ENCODE data around the gene KIAA1549. TPM values are rescaled to one million over a fixed set of nuclear protein-coding genes. Genes with fewer than 3 reads are reported as not detected.

Gene KIAA1549
- total RNA-seq, 1 donor from 2014 or later: 5.8 TPM

DNA sequence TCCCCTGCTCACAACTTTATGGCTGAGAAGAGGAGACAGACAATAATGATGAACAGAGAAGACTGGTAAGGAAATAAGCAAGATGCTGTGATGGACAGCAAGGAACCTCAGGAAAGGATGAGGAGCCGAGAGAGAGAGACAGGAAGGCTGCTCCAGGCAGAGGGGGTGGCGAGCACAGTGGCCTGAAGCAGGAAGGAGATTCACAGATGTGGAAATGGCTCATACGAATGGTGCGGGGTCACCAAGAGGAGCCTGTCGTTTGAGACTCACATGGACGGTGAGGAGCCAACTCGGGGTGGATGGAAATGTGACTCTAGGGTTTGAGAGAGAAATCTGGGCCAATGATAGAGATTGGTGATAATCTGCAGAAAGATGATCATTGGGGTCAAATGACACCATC lies 43.7 kb downstream of the KIAA1549 start:
- Histone ChIP-seq H3K4me3 (ENCODE audit: low read depth, low read length) (no peak overlapping the region), H3K27me3 (ENCODE audit: control insufficient read depth, insufficient read depth, low read length) (no peaks in the 10 kb centered on the region), H3K36me3 (ENCODE audit: control insufficient read depth, insufficient read depth, low read length) (no peaks in the 10 kb centered on the region)
- DNase-seq (ENCODE audit: low read depth): no peak
- TF ChIP-seq, protein P1, sequence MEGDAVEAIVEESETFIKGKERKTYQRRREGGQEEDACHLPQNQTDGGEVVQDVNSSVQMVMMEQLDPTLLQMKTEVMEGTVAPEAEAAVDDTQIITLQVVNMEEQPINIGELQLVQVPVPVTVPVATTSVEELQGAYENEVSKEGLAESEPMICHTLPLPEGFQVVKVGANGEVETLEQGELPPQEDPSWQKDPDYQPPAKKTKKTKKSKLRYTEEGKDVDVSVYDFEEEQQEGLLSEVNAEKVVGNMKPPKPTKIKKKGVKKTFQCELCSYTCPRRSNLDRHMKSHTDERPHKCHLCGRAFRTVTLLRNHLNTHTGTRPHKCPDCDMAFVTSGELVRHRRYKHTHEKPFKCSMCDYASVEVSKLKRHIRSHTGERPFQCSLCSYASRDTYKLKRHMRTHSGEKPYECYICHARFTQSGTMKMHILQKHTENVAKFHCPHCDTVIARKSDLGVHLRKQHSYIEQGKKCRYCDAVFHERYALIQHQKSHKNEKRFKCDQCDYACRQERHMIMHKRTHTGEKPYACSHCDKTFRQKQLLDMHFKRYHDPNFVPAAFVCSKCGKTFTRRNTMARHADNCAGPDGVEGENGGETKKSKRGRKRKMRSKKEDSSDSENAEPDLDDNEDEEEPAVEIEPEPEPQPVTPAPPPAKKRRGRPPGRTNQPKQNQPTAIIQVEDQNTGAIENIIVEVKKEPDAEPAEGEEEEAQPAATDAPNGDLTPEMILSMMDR (IDR thresholded peaks at IDR 0.05; ENCODE audit: insufficient read depth, low read length, poor library complexity, severe bottlenecking): no peak

DNA sequence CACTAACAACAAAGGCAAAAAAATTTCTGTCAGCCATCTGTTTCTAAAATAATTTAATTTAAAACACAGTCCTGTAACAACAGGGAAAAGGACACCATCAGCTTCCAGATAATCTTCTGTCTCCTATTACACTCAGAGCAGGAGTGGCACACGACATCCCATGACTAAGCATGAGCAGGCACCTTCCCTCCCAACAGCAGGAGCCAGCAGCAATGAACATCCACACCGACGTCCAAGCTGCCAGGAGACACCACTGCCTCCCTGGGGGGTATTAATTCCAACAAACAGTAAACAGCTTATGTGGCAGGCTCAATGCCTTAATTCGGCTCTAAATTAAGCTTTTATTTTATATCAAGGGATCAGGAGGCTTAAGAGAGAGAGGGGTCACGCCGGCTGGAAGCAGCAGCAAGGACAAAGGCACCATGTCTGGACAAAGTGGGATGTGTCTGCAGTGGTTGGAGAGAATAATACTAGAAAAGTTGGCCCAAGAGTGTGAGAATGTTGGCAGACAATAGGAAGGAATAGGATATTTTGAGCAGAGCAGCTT lies 45.7 kb downstream of the KIAA1549 start:
- peak; percentile 67 for DNase-seq (ENCODE audit: low read depth)
- TF ChIP-seq, protein P1 (IDR thresholded peaks at IDR 0.05; ENCODE audit: insufficient read depth, low read length, poor library complexity, severe bottlenecking): no peak
- Histone ChIP-seq H3K27me3 (ENCODE audit: control insufficient read depth, insufficient read depth, low read length) (no peaks in the 10 kb centered on the region), H3K4me3 (ENCODE audit: low read depth, low read length) (no peak overlapping the region), H3K36me3 (ENCODE audit: control insufficient read depth, insufficient read depth, low read length) (no peaks in the 10 kb centered on the region)

DNA sequence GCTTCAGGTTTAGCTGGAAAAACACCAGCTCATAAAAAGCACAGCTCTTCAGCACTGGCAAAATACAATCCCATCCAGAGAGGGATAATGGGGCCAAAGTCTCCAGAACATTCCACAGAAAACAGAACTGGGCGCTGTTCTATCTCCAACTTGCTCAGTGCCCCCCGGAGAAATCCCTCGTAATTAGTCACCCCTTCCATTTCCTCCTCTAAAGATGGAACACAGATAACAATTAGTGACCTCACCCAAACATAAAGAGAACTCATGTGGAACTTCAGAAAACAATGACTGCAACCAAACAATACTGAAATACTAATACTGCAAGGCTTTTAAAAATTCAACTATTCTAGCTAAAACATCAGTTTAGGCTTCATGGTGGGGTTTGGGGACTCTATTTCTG lies 46.3 kb downstream of the KIAA1549 start:
- TF ChIP-seq, protein P1 (IDR thresholded peaks at IDR 0.05; ENCODE audit: insufficient read depth, low read length, poor library complexity, severe bottlenecking): no peak
- peak; percentile 58 for DNase-seq (ENCODE audit: low read depth)
- no peaks in the 10 kb centered on the region for H3K27me3 ChIP-seq (ENCODE audit: control insufficient read depth, insufficient read depth, low read length)
- H3K4me3 ChIP-seq (ENCODE audit: low read depth, low read length): no peak overlapping the region
- H3K36me3 ChIP-seq (ENCODE audit: control insufficient read depth, insufficient read depth, low read length): no peaks in the 10 kb centered on the region

DNA sequence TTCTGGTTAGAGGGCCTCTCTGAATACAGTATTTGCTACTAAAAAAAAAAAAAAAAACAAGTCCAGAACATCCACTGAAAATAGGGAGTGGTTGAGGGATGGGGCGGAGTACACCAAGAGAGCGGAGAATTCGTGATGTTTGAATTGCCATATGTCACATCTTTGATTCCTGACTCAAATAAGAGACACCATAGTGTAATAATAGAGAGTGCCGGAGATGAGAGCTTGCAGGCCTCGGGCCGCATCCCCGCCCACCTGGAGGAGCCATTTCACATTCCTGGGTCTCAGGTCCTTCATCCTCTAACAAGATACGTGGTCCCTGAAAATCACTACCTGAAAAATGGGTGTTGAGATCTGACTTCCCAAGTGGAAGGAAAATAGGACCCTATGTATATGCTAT lies 46.8 kb downstream of the KIAA1549 start:
- Histone ChIP-seq H3K27me3 (ENCODE audit: control insufficient read depth, insufficient read depth, low read length) (no peaks in the 10 kb centered on the region), H3K4me3 (ENCODE audit: low read depth, low read length) (no peak overlapping the region), H3K36me3 (ENCODE audit: control insufficient read depth, insufficient read depth, low read length) (no peaks in the 10 kb centered on the region)
- TF ChIP-seq, protein P1 (IDR thresholded peaks at IDR 0.05; ENCODE audit: insufficient read depth, low read length, poor library complexity, severe bottlenecking): no peak
- no peak for DNase-seq (ENCODE audit: low read depth)

DNA sequence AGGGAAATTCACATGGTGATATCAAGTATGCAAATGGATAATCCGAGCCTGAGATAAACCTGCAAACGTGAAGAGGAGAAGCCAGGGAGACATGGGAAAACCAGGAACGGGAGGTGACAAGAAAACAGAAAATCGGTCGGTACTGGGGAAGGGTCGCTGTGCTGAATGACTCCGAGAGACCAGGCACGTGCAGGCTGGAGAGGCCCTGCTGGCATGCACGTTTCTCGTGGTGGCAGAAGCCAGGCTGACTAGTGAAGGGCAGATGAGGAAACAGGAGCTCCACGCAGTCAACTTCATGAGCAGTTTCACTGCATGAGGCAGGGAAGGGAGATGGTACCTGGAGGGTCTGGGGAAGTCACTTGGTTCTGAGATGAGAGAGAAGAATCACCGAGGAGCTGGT lies 48.3 kb downstream of the KIAA1549 start:
- no peaks in the 10 kb centered on the region for H3K27me3 ChIP-seq (ENCODE audit: control insufficient read depth, insufficient read depth, low read length)
- DNase-seq (ENCODE audit: low read depth): no peak
- H3K4me3 ChIP-seq (ENCODE audit: low read depth, low read length): no peak overlapping the region
- TF ChIP-seq, protein P1 (IDR thresholded peaks at IDR 0.05; ENCODE audit: insufficient read depth, low read length, poor library complexity, severe bottlenecking): no peak
- no peaks in the 10 kb centered on the region for H3K36me3 ChIP-seq (ENCODE audit: control insufficient read depth, insufficient read depth, low read length)

DNA sequence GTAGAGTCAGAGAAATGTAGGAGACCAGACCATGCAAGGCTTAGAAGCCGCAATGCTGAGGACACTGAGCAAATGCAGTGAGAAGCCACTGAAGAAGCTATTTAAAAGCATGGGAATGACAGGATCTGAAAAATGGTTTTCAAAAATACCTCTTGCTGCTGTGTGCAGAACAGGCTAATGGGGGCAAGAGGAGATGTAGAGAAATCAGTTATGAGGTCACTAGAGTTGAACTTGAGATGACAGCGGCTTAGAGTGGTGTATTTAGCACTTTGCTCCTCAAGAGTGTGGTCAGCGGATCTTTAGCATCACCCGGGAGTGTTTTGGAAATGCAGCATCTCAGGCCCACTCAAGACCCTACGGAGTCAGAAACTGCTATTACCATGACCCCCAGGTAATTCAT lies 48.8 kb downstream of the KIAA1549 start:
- TF ChIP-seq, protein P1 (IDR thresholded peaks at IDR 0.05; ENCODE audit: insufficient read depth, low read length, poor library complexity, severe bottlenecking): no peak
- H3K4me3 ChIP-seq (ENCODE audit: low read depth, low read length): no peak overlapping the region
- H3K36me3 ChIP-seq (ENCODE audit: control insufficient read depth, insufficient read depth, low read length): no peaks in the 10 kb centered on the region
- no peak for DNase-seq (ENCODE audit: low read depth)
- no peaks in the 10 kb centered on the region for H3K27me3 ChIP-seq (ENCODE audit: control insufficient read depth, insufficient read depth, low read length)
